Prostate gland (tissue), 2 donors: ENCODE data around the gene GPN2. TPM values are rescaled to one million over a fixed set of nuclear protein-coding genes. Genes with fewer than 3 reads are reported as not detected.

ENCODE experiments used
- DNase-seq: peaks from one replicate; pipeline ENCODE4 v3.0.0-alpha.2; 2019; ENCODE audit warnings: low spot score
- H3K27ac ChIP-seq, 2 donors: fragments of 200-600 bp; sonication (generic); 2 replicates each; pipeline ENCODE4 v1.5.1; 2017 to 2019
- H3K27me3 ChIP-seq: fragments of 200-600 bp; sonication (generic); replicated peaks from 2 replicates; pipeline ENCODE4 v1.5.1; 2019; ENCODE audit not compliant: insufficient read depth
- H3K36me3 ChIP-seq, 2 donors: fragments of 200-600 bp; sonication (generic); 1 replicate in 1 of 2; 2 replicates in 1 of 2; pipeline versions ENCODE4 v1.5.1 to v1.8.1; 2017 to 2019
- H3K4me1 ChIP-seq: fragments of 200-600 bp; sonication (generic); replicated peaks from 2 replicates; pipeline ENCODE4 v1.5.1; 2019
- H3K4me3 ChIP-seq, 2 donors: fragments of 200-600 bp; sonication (generic); 2 replicates each; pipeline ENCODE4 v1.5.1; 2017 to 2019
- H3K9me3 ChIP-seq: fragments of 200-600 bp; sonication (generic); 2 replicates; pipeline ENCODE4 v1.5.1; 2017
- CTCF ChIP-seq, 4 experiments: fragments of 200-600 bp in 2 of 4; fragments of 450-650 bp in 2 of 4; sonication (generic) in 2 of 4; IDR thresholded peaks; 1 replicate in 3 of 4; 2 replicates in 1 of 4; pipeline ENCODE4 v1.5.1; 2016 to 2019; ENCODE audit warnings: antibody characterized with exemption in 4 of 4, mild to moderate bottlenecking in 2 of 4, moderate library complexity in 2 of 4
- POLR2A ChIP-seq: fragments of 450-650 bp; IDR thresholded peaks from one replicate; pipeline ENCODE4 v1.6.1; 2016; ENCODE audit warnings: antibody characterized with exemption, mild to moderate bottlenecking
- POLR2AphosphoS5 ChIP-seq: sonication (generic); formaldehyde crosslinking; IDR thresholded peaks from one replicate; pipeline ENCODE4 v1.6.1; 2017; ENCODE audit warnings: antibody characterized with exemption
- WGBS: methylation state at CpG from one replicate; pipeline ENCODE4 v1.1.5; 2018; 5-methylcytosine and 5-hydroxymethylcytosine counted together
- intact Hi-C: fragments of 100-400 bp; cut with DNase I; formaldehyde crosslinking; loops from one replicate; pipeline ENCODE4 v1.14.2; 2022
- total RNA-seq, 2 donors: library from RNA; depleted of rRNA; stranded (reverse); fragments of >200 nt; gene quantifications; one replicate each; pipeline ENCODE4 v1.1.0, GENCODE V29; 2016

The GPN2 gene
- total RNA-seq, 2 donors from 2014 or later = 15.7 to 26.0 TPM

- Histone ChIP-seq H3K27ac (peak overlapping the region; percentile 71 to 85), H3K36me3 (peaks cover 0 to 7% of the 10 kb centered on the region in 2 donors), H3K4me1 (peaks cover 28% of the 10 kb centered on the region), H3K9me3 (no peaks in the 10 kb centered on the region), H3K4me3 (no peak overlapping the region), H3K27me3 (no peaks in the 10 kb centered on the region)
- WGBS = 68% methylated on average over 11 of the region's 11 CpGs
- intact Hi-C loops = no loop called here
- no peak for TF ChIP-seq POLR2AphosphoS5
- TF ChIP-seq POLR2A = no peak
- TF ChIP-seq CTCF (IDR thresholded peaks at IDR 0.05) = no peak
- no peak for DNase-seq
Measured at GRCh38 chr1:26856181-26856580, 33.9 kb downstream of the GPN2 start.

GRCh38 chr1:26855636-26856035 lies 34.4 kb downstream of the GPN2 start:
- WGBS = 46% methylated on average over 4 of the region's 4 CpGs
- intact Hi-C loops = no loop called here
- TF ChIP-seq CTCF (IDR thresholded peaks at IDR 0.05) = no peak
- TF ChIP-seq POLR2A = no peak
- TF ChIP-seq POLR2AphosphoS5 = no peak
- Histone ChIP-seq H3K4me3 (no peak overlapping the region), H3K9me3 (no peaks in the 10 kb centered on the region), H3K4me1 (peaks cover 28% of the 10 kb centered on the region), H3K27me3 (no peaks in the 10 kb centered on the region), H3K27ac (peak overlapping the region; percentile 71 to 85), H3K36me3 (peaks cover 0 to 12% of the 10 kb centered on the region in 2 donors)
- DNase-seq = no peak

GRCh38 chr1:26854906-26855305 lies 35.2 kb downstream of the GPN2 start:
- Histone ChIP-seq H3K27ac (peak overlapping the region; percentile 71 to 85), H3K36me3 (peaks cover 0 to 20% of the 10 kb centered on the region in 2 donors)
- WGBS = 48% methylated on average over 5 of the region's 5 CpGs

GRCh38 chr1:26853600-26853999 lies 36.5 kb downstream of the GPN2 start:
- no peak for TF ChIP-seq POLR2A
- WGBS = 89% methylated on average over 10 of the region's 10 CpGs
- H3K27me3 ChIP-seq = no peaks in the 10 kb centered on the region
- intact Hi-C loops = loop anchor here (2.0 kb wide), 1 partner anchor 23 kb away; no protein-coding TSS in a partner anchor
- H3K36me3 ChIP-seq = peaks cover 0 to 23% of the 10 kb centered on the region in 2 donors
- peaks cover 28% of the 10 kb centered on the region for H3K4me1 ChIP-seq
- DNase-seq = no peak
- peak overlapping the region; percentile 30 to 85 for H3K27ac ChIP-seq
- H3K4me3 ChIP-seq = no peak overlapping the region
- no peaks in the 10 kb centered on the region for H3K9me3 ChIP-seq

More at GRCh38 chr1:26854906-26855305, 35.2 kb downstream of the GPN2 start:
- Histone ChIP-seq H3K4me1 (peaks cover 28% of the 10 kb centered on the region), H3K9me3 (no peaks in the 10 kb centered on the region), H3K4me3 (no peak overlapping the region), H3K27me3 (no peaks in the 10 kb centered on the region)
- TF ChIP-seq POLR2A (no peak), POLR2AphosphoS5 (peak; percentile 47)
- intact Hi-C loops = no loop called here
- DNase-seq = peak; percentile 74

GRCh38 chr1:26853156-26853555 lies 36.9 kb downstream of the GPN2 start:
- intact Hi-C loops = loop anchor here (2.0 kb wide), 1 partner anchor 24 kb away; no protein-coding TSS in a partner anchor
- H3K4me3 ChIP-seq = no peak overlapping the region
- WGBS = 19% methylated on average over 3 of the region's 3 CpGs
- no peaks in the 10 kb centered on the region for H3K9me3 ChIP-seq
- TF ChIP-seq CTCF (IDR thresholded peaks at IDR 0.05) (peak; percentile 77 to 94 (median 90)), POLR2A (no peak), POLR2AphosphoS5 (peak; percentile 73)
- H3K27ac ChIP-seq = peak overlapping the region; percentile 30 to 85
- H3K36me3 ChIP-seq = peaks cover 0 to 27% of the 10 kb centered on the region in 2 donors
- H3K27me3 ChIP-seq = no peaks in the 10 kb centered on the region
- peak; percentile 94 for DNase-seq
- peaks cover 28% of the 10 kb centered on the region for H3K4me1 ChIP-seq

GRCh38 chr1:26852701-26853100 lies 37.4 kb downstream of the GPN2 start:
- Histone ChIP-seq H3K27me3 (no peaks in the 10 kb centered on the region), H3K27ac (no peak overlapping the region), H3K9me3 (no peaks in the 10 kb centered on the region), H3K4me3 (no peak overlapping the region), H3K4me1 (peaks cover 26% of the 10 kb centered on the region), H3K36me3 (peaks cover 0 to 32% of the 10 kb centered on the region in 2 donors)
- no peak for TF ChIP-seq CTCF (IDR thresholded peaks at IDR 0.05)
- TF ChIP-seq POLR2AphosphoS5 = no peak
- TF ChIP-seq POLR2A = no peak
- no peak for DNase-seq
- intact Hi-C loops = loop anchor here (2.0 kb wide), 1 partner anchor 24 kb away; no protein-coding TSS in a partner anchor
- 71% methylated on average over 9 of the region's 9 CpGs for WGBS
